Lower leg skin (tissue), 4 donors: Measurements from ENCODE around the gene NISCH. TPM values are rescaled to one million over a fixed set of nuclear protein-coding genes. Genes with fewer than 3 reads are reported as not detected.
A peak's percentile ranks its signal among the peaks of the same experiment; 100 is the strongest.

ENCODE experiments used
- DNase-seq, 2 donors: peaks; one replicate each; pipeline ENCODE4 v3.0.0-alpha.2; 2019; ENCODE audit warnings: low spot score in 2 of 2
- H3K4me3 ChIP-seq: fragments of 200-600 bp; sonication (generic); 2 replicates; pipeline ENCODE4 v1.5.1; 2017; ENCODE audit warnings: mild to moderate bottlenecking, low read depth; ENCODE audit not compliant: poor library complexity, severe bottlenecking
- POLR2A ChIP-seq, 2 donors: fragments of 450-650 bp; IDR thresholded peaks; one replicate each; pipeline ENCODE4 v1.6.1; 2016 to 2017; ENCODE audit warnings: antibody characterized with exemption in 2 of 2, mild to moderate bottlenecking in 1 of 2, moderate library complexity in 1 of 2
- WGBS, 2 donors: methylation state at CpG; one replicate each; pipeline ENCODE4 v1.1.5; 2018; 5-methylcytosine and 5-hydroxymethylcytosine counted together
- intact Hi-C: fragments of 100-400 bp; cut with DNase I; formaldehyde crosslinking; loops from one replicate; pipeline ENCODE4 v1.15.0; 2023; ENCODE audit warnings: low total_unique reads
- total RNA-seq, 4 donors: library from RNA; depleted of rRNA; stranded (reverse); fragments of >200 nt; gene quantifications; one replicate each; pipeline ENCODE4 v1.1.0, GENCODE V29; 2016
- TF ChIP-seq, protein P1 (sequence below), 3 donors: fragments of 450-650 bp; IDR thresholded peaks; one replicate each; pipeline ENCODE4 v1.5.1; 2016; ENCODE audit warnings: antibody characterized with exemption in 3 of 3, mild to moderate bottlenecking in 3 of 3, moderate library complexity in 2 of 3

NISCH gene
- total RNA-seq, 4 donors from 2014 or later, result 69.9 to 133 (median 85.9) TPM

DNA sequence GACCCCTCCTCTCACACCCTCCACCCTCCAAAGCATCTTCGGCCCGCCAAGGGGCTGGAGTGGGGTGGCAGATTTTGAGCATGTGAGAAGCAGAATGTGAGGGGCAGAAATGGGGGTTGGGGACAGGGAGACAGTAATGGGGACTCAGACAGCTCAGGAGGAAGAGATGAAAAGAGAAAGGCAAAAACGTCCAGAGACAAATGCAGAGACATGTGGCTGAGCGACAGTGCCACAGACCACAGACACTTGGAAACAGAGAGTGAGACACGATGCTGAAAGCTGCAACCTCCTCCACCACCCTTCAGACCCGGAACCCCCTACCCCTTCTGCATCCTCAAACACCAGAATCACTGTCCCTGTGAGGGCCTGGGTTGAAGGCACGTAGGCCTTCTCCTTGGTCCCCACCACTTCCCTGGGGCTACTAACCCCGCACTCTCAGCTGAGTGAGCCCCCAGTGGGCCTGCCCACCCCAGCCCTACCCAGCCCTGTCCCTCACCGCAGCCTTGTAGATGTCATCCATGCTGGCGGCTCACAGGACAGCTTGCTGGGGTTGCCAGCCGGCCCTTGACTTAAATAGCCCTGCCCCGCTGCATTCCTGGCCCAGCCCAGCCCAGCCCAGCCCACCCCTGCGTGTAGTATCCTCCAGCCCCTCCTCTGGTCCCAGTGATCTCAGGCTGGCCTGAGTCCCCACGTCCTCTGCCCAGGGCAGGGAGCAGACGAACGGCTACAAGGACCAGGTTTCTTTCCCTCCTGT, 1.7 kb upstream of the NISCH start, which contains the start of gene TNNC1:
TNNC1 (minus strand) TSS at position 546 of the 754 bp plus-strand sequence; CDS start at position 520, 26 bp downstream.
- 70 to 74% methylated on average over 16 of the region's 16 CpGs for WGBS, 2 donors
- no peak within 1 kb of the TSS for H3K4me3 ChIP-seq
- intact Hi-C loops, result loop anchor here (10.0 kb wide), 1 partner anchor 231 kb away; the partner anchor contains the start of genes GNL3 and PBRM1
- DNase-seq, result no peak
- TF ChIP-seq, protein P1, sequence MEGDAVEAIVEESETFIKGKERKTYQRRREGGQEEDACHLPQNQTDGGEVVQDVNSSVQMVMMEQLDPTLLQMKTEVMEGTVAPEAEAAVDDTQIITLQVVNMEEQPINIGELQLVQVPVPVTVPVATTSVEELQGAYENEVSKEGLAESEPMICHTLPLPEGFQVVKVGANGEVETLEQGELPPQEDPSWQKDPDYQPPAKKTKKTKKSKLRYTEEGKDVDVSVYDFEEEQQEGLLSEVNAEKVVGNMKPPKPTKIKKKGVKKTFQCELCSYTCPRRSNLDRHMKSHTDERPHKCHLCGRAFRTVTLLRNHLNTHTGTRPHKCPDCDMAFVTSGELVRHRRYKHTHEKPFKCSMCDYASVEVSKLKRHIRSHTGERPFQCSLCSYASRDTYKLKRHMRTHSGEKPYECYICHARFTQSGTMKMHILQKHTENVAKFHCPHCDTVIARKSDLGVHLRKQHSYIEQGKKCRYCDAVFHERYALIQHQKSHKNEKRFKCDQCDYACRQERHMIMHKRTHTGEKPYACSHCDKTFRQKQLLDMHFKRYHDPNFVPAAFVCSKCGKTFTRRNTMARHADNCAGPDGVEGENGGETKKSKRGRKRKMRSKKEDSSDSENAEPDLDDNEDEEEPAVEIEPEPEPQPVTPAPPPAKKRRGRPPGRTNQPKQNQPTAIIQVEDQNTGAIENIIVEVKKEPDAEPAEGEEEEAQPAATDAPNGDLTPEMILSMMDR (IDR thresholded peaks at IDR 0.05), result no peak
- no peak for TF ChIP-seq POLR2A (IDR thresholded peaks at IDR 0.05)

DNA sequence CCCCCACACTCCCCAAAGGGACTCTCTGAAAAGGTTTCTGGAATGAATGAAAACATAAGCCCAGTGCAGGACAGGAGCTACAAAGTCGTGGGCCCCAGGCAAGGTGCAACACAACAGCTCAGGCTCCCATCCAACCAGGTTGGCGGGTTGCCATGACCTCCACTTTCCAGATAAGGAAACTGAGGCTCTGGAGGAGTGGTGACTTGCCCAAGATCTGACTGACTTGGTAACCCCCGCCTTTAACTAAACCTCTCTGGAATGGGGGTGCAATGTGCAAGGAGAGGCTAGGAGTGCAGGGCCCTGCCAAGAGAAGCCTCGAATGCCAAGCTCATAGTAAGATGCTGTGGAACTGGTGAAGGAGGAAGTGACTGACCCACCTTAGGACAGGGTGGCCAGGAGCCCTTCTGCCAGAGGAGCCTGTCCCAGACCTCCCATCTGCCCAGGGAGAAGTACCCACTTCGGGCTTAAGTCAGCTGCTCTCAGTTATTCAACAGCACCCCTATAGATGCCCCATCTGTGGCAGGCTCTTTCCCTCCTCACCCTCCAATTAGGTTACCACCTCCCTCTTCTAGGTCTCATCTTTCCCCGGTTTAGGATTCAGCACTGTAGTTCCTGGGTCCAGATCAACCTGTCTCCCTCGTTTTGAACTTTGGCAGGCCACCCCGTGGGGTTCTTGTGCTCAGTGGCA, 1.0 kb upstream of the NISCH start:
- WGBS, 2 donors, result 43 to 49% methylated on average over 8 of the region's 8 CpGs
- no peak overlapping the region for H3K4me3 ChIP-seq
- peak in 1 of 2 donors; percentile 88 for DNase-seq
- intact Hi-C loops, result loop anchor here (10.0 kb wide), 1 partner anchor 230 kb away; the partner anchor contains the start of genes GNL3 and PBRM1
- TF ChIP-seq, protein P1 (IDR thresholded peaks at IDR 0.05), result no peak
- TF ChIP-seq POLR2A (IDR thresholded peaks at IDR 0.05), result no peak

DNA sequence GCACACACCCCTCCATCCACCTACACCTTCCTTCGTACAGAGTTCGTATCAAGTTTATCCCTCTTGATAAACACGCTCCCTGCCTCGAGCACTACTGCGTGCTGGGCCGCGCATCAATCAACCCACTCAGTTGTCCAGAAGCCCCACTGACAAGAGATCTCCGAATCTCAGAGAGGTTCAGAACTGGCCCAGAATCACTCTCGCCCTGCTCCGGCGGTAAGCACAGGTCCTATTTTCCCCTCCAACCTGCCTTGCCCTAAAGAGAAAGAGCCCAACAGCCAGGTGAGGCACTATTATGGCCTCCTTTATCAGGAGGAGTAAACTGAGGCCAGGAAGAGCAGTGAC, 494 bp upstream of the NISCH start:
- 37 to 38% methylated on average over 11 of the region's 11 CpGs for WGBS, 2 donors
- peak overlapping the region; percentile 19 for H3K4me3 ChIP-seq
- intact Hi-C loops, result loop anchor here (10.0 kb wide), 1 partner anchor 230 kb away; the partner anchor contains the start of genes GNL3 and PBRM1
- no peak for TF ChIP-seq POLR2A (IDR thresholded peaks at IDR 0.05)
- TF ChIP-seq, protein P1 (IDR thresholded peaks at IDR 0.05), result no peak
- no peak for DNase-seq

DNA sequence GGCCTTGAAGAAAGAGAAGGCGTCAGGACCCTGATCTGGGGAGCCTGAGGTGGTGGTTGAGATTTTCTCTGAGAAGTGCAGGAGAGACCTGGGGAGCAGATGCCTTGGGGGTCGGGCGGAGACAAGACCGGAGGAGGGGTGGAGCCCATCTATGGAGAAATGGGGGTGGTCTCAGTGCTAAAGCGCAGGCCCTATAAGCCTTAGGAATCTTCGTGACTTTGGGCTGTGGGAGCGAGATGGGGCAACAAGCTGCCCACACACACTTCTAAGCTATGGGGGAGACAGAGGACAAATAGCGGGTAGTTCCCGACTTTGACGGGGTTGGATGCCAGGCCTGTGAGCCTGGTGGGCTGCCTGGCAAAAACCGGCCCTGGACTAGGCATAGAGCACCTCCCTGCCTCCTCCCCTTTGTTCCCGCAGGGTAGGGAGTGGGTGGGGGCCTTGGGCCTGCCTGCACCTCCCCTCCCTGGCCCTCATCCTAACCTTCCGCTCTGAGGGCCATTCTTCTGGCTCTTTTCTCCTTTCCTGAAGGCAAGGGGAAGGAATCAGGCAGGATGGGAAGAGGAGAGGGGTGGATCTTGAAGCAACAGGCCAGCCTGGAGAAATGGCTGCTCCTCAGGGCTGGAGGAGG, 880 bp downstream of the NISCH start:
- intact Hi-C loops, result loop anchor here (10.0 kb wide), 1 partner anchor 229 kb away; the partner anchor contains the start of genes GNL3 and PBRM1
- H3K4me3 ChIP-seq, result peak overlapping the region; percentile 93
- TF ChIP-seq, protein P1 (IDR thresholded peaks at IDR 0.05), result no peak
- no peak for TF ChIP-seq POLR2A (IDR thresholded peaks at IDR 0.05)
- WGBS, 2 donors, result 4% methylated on average over 13 of the region's 13 CpGs
- peak in 1 of 2 donors; percentile 83 for DNase-seq

DNA sequence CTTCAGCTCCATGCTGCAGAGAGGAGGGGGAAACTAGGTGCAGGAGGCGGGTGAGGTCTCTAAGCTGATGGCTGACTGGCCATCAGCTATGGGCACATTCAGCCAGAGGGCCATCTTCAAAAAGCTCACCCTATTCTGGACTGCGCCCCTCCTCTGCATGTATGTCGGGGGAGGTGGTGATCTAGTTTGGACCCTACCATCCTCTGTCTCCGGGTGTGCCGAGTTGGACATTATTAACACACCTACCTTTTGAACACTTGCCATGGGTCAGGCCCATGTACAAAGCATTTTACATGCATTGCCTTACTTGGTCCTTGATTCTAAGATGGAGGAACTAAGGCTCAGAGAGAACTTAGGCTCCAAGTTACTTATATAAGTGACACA, 1.4 kb downstream of the NISCH start:
- no peak overlapping the region for H3K4me3 ChIP-seq
- 67 to 71% methylated on average over 5 of the region's 5 CpGs for WGBS, 2 donors
- intact Hi-C loops, result loop anchor here (10.0 kb wide), 1 partner anchor 228 kb away; the partner anchor contains the start of genes GNL3 and PBRM1
- no peak for DNase-seq
- TF ChIP-seq POLR2A (IDR thresholded peaks at IDR 0.05), result no peak
- TF ChIP-seq, protein P1 (IDR thresholded peaks at IDR 0.05), result no peak
